GM12878 (cell line): ENCODE data around the gene CYB5D1. TPM values are rescaled to one million over a fixed set of nuclear protein-coding genes. Genes with fewer than 3 reads are reported as not detected.

Experiments used
- ATAC-seq: fragments of 200-7000 bp; cut with Tn5 transposase; 3 replicates; pipeline ENCODE4 v1.9.1; 2020; ENCODE audit warnings: mild to moderate bottlenecking, moderate library complexity
- BruUV-seq: library from RNA; stranded (reverse); fragments of 400-500 nt; replicated peaks from 2 replicates; lab custom pipeline; 2021; lab: Mats Ljungman, UMichigan
- CTCF ChIA-PET: fragments of 300-600 bp; sonication (Branson Sonifier 250); formaldehyde crosslinking; extraction: SDS; loops from one replicate; lab custom pipeline; 2021; ENCODE audit warnings: inconsistent platforms; lab: Yijun Ruan, JAX
- POLR2A ChIA-PET: fragments of 350-600 bp; formaldehyde crosslinking; extraction: SDS; loops from one replicate; lab custom pipeline; 2021; ENCODE audit warnings: inconsistent platforms; lab: Charles Lee
- RAD21 ChIA-PET: fragments of 300-600 bp; sonication (Branson Sonifier 250); formaldehyde crosslinking; loops from one replicate; lab custom pipeline; 2023; ENCODE audit warnings: antibody characterized with exemption; ENCODE audit not compliant: unreplicated experiment; lab: Charles Lee
- SMC1A ChIA-PET: fragments of 300-600 bp; sonication (Branson Sonifier 250); formaldehyde crosslinking; loops from one replicate; lab custom pipeline; 2023; ENCODE audit not compliant: unreplicated experiment, uncharacterized antibody; lab: Charles Lee
- DNase-seq: peaks from one replicate; pipeline ENCODE4 v3.0.0-alpha.2; 2011; ENCODE audit warnings: low read depth, low spot score
- FAIRE-seq: peaks from 3 replicates; lab custom pipeline; 2011; peaks lifted over from hg19 to GRCh38; lab: Jason Lieb, UNC
- H2AFZ ChIP-seq: 2 replicates; pipeline ENCODE4 v1.6.0; 2011; ENCODE audit warnings: low read depth, low read length, control low read depth; ENCODE audit not compliant: control insufficient read depth
- H3K27ac ChIP-seq: 2 replicates; pipeline ENCODE4 v1.5.1; 2011; ENCODE audit warnings: control low read depth; ENCODE audit not compliant: control insufficient read depth, insufficient read depth
- H3K27me3 ChIP-seq, 2 experiments: replicated peaks in 1 of 2; 2 replicates each; pipeline versions ENCODE4 v1.6.0 to v1.6.1; 2011; ENCODE audit warnings: low read length in 1 of 2; ENCODE audit not compliant: control insufficient read depth in 2 of 2, insufficient read depth in 2 of 2
- H3K36me3 ChIP-seq, 2 experiments: 2 replicates each; pipeline ENCODE4 v1.5.1; 2011; ENCODE audit warnings: low read length in 1 of 2; ENCODE audit not compliant: control insufficient read depth in 2 of 2, insufficient read depth in 2 of 2
- H3K4me1 ChIP-seq: 2 replicates; pipeline ENCODE4 v1.6.1; 2011; ENCODE audit warnings: mild to moderate bottlenecking, low read length, moderate library complexity, mixed read lengths; ENCODE audit not compliant: control insufficient read depth, insufficient read depth
- H3K4me2 ChIP-seq: 2 replicates; pipeline ENCODE4 v1.6.0; 2011; ENCODE audit warnings: control low read depth; ENCODE audit not compliant: control insufficient read depth, insufficient read depth
- H3K4me3 ChIP-seq: fragments of 200-600 bp; sonication (generic); 2 replicates; pipeline ENCODE4 v1.5.1; 2016
- H3K79me2 ChIP-seq: 2 replicates; pipeline ENCODE4 v1.6.0; 2011; ENCODE audit warnings: low read length; ENCODE audit not compliant: control insufficient read depth, insufficient read depth
- H3K9ac ChIP-seq: 2 replicates; pipeline ENCODE4 v1.8.0; 2011; ENCODE audit warnings: low read length, control low read depth, mixed read lengths; ENCODE audit not compliant: control insufficient read depth, insufficient read depth
- H3K9me3 ChIP-seq: replicated peaks from 3 replicates; pipeline ENCODE4 v1.5.1; 2011; ENCODE audit warnings: mild to moderate bottlenecking, low read length; ENCODE audit not compliant: control insufficient read depth, insufficient read depth
- H4K20me1 ChIP-seq: 2 replicates; pipeline ENCODE4 v1.6.0; 2011; ENCODE audit not compliant: control insufficient read depth, insufficient read depth
- ASH2L ChIP-seq: fragments of 300-600, 200-600 bp; sonication (generic); IDR thresholded peaks from 2 replicates; pipeline ENCODE4 v1.6.1; 2017; ENCODE audit warnings: low read depth, mild to moderate bottlenecking, borderline replicate concordance
- ATF2 ChIP-seq: IDR thresholded peaks from 2 replicates; pipeline ENCODE4 v1.6.1; 2012; ENCODE audit warnings: low read length, inconsistent platforms
- BACH1 ChIP-seq: fragments of 450-650 bp; IDR thresholded peaks from 2 replicates; pipeline ENCODE4 v1.6.1; 2017; ENCODE audit warnings: mild to moderate bottlenecking, borderline replicate concordance
- CTCF ChIP-seq, 3 experiments: IDR thresholded peaks in 2 of 3; conservative IDR thresholded peaks in 1 of 3; 2 replicates each; pipeline ENCODE4 v1.5.1; 2011; ENCODE audit warnings: low read depth in 3 of 3, low read length in 3 of 3, mild to moderate bottlenecking in 3 of 3, control low read depth in 2 of 3, moderate library complexity in 2 of 3, inconsistent platforms in 1 of 3, mixed read lengths in 1 of 3; ENCODE audit not compliant: control insufficient read depth in 2 of 3, insufficient read depth in 1 of 3; ENCODE audit errors: extremely low read depth in 1 of 3
- E2F4 ChIP-seq: IDR thresholded peaks from 2 replicates; pipeline ENCODE4 v1.6.1; 2012; ENCODE audit warnings: low read depth, low read length, improper control_type of control experiment
- EGR1 ChIP-seq, 2 experiments: IDR thresholded peaks; 1 replicate in 1 of 2; 2 replicates in 1 of 2; pipeline ENCODE4 v1.6.1; 2011 to 2012; ENCODE audit warnings: low read depth in 2 of 2, low read length in 2 of 2, borderline replicate concordance in 1 of 2, mild to moderate bottlenecking in 1 of 2, moderate library complexity in 1 of 2
- GATAD2B ChIP-seq: fragments of 450-650 bp; conservative IDR thresholded peaks from 2 replicates; pipeline ENCODE4 v1.6.1; 2017; ENCODE audit warnings: low read depth, mild to moderate bottlenecking, moderate library complexity
- IKZF2 ChIP-seq, 2 experiments: fragments of 450-650 bp; IDR thresholded peaks; 2 replicates each; pipeline ENCODE4 v1.6.1; 2017; ENCODE audit warnings: mild to moderate bottlenecking in 2 of 2, moderate library complexity in 2 of 2
- LARP7 ChIP-seq: fragments of 450-650 bp; IDR thresholded peaks from 2 replicates; pipeline ENCODE4 v1.6.1; 2017; ENCODE audit warnings: mild to moderate bottlenecking
- MTA3 ChIP-seq: IDR thresholded peaks from 2 replicates; pipeline ENCODE4 v1.6.1; 2012; ENCODE audit warnings: low read length, inconsistent platforms, borderline replicate concordance
- MYC ChIP-seq: IDR thresholded peaks from 2 replicates; pipeline ENCODE4 v1.6.1; 2011; ENCODE audit warnings: mild to moderate bottlenecking, low read length, moderate library complexity, inconsistent platforms; ENCODE audit not compliant: insufficient read depth, insufficient replicate concordance, insufficient read length, severe bottlenecking
- NR2C2 ChIP-seq: IDR thresholded peaks from 2 replicates; pipeline ENCODE4 v1.6.1; 2011; ENCODE audit warnings: borderline replicate concordance, low read depth; ENCODE audit not compliant: control insufficient read depth, insufficient read length
- POLR2A ChIP-seq: IDR thresholded peaks from 2 replicates; pipeline ENCODE4 v1.6.1; 2011; ENCODE audit warnings: low read depth, mild to moderate bottlenecking, low read length
- SUZ12 ChIP-seq: fragments of 200-600 bp; sonication (generic); IDR thresholded peaks from one replicate; pipeline ENCODE4 v1.6.1; 2018; ENCODE audit warnings: antibody characterized with exemption, mild to moderate bottlenecking; ENCODE audit not compliant: unreplicated experiment
- WGBS: methylation state at CpG from one replicate; pipeline ENCODE4 v1.1.6; 2016; ENCODE audit warnings: low lambda C conversion rate; ENCODE audit not compliant: insufficient replicate concordance, insufficient coverage; ENCODE audit errors: missing lambda C conversion rate; 5-methylcytosine and 5-hydroxymethylcytosine counted together
- in situ Hi-C: fragments of 300-500 bp; cut with MboI; formaldehyde crosslinking; loops from 9 replicates; pipeline ENCODE4 v1.14.3; 2018; ENCODE audit warnings: mixed read lengths
- intact Hi-C: fragments of 100-400 bp; cut with micrococcal nuclease; formaldehyde crosslinking; loops from one replicate; pipeline ENCODE4 v1.14.2; 2022; ENCODE audit not compliant: unreplicated experiment
- polyA plus RNA-seq, 11 experiments: library from polyadenylated mRNA; depleted of rRNA in 4 of 11; unstranded in 6 of 11; stranded (reverse) in 5 of 11; fragments of >200 nt; fragmentation: Nextera tagmentation in 4 of 11; fragmentation: Illumina TruSeq in 1 of 11; extraction: Ambion mirVana in 4 of 11; extraction: Trizol in 1 of 11; gene quantifications; 1 replicate in 1 of 11; 2 replicates in 10 of 11; pipeline versions ENCODE4 v1.2.1 to v1.2.3, GENCODE V29; 2011 to 2016; ENCODE audit warnings: inconsistent platforms in 2 of 11, missing spikeins in 2 of 11, low read depth in 1 of 11
- total RNA-seq, 4 experiments: library from RNA; depleted of rRNA in 3 of 4; stranded (reverse); fragments of >200 nt in 3 of 4; fragmentation: Illumina TruSeq in 1 of 4; extraction: Trizol in 1 of 4; gene quantifications; 2 replicates each; pipeline versions ENCODE4 v1.2.1 to v1.2.3, GENCODE V29; 2013 to 2021

Gene CYB5D1
- total and polyA plus RNA-seq, 10 of the 15 experiments (the other 5 are each of a cell fraction or from before 2014, with no cell fraction given) = 1.6 to 8.7 (median 6.4) TPM

DNA sequence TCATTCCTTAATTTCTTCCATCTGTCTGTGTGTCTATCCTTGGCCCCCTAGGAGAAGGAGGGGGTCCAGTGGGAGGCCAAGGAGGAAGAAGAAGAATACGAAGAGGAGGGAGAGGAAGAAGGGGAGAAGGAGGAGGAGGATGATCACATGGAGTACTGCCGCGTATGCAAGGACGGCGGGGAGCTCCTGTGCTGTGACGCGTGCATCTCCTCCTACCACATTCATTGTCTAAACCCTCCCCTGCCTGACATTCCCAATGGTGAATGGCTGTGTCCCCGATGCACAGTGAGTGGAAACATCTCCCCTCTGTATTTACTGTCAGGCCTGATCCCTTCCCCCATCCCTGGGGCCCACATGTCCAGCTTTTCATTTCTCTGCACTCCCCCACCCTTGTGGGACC, 37.1 kb downstream of the CYB5D1 start:
- Histone ChIP-seq H3K4me3 (no peak overlapping the region), H3K27ac (no peak overlapping the region), H2AFZ (no peak overlapping the region), H3K36me3 (peaks cover 30 to 43% of the 10 kb centered on the region in 2 experiments), H3K9me3 (no peaks in the 10 kb centered on the region), H3K4me1 (no peaks in the 10 kb centered on the region), H4K20me1 (no peaks in the 10 kb centered on the region), H3K9ac (no peak overlapping the region)
- WGBS = 85% methylated on average over 8 of the region's 8 CpGs
- TF ChIP-seq ASH2L = no peak
- no peak for TF ChIP-seq GATAD2B
- TF ChIP-seq IKZF2 (IDR thresholded peaks at IDR 0.05) = no peak
- no peak for TF ChIP-seq MTA3
- no peak for TF ChIP-seq E2F4
- no peak for TF ChIP-seq NR2C2
- TF ChIP-seq POLR2A = no peak
- no peak for TF ChIP-seq ATF2
- no peak for TF ChIP-seq CTCF (IDR thresholded peaks at IDR 0.05 in 2 of 3, conservative IDR thresholded peaks at IDR 0.05 in 1 of 3; ENCODE audit: control insufficient read depth in 2 of 3, extremely low read depth in 1 of 3, insufficient read depth in 1 of 3, low read depth in 3 of 3, low read length in 3 of 3)
- TF ChIP-seq LARP7 = no peak
- no peak for TF ChIP-seq EGR1 (IDR thresholded peaks at IDR 0.05; ENCODE audit: borderline replicate concordance in 1 of 2, low read depth in 2 of 2, low read length in 2 of 2)
- no peak for TF ChIP-seq BACH1
- no peak for TF ChIP-seq SUZ12
- TF ChIP-seq MYC = no peak
- TF ChIP-seq, all 136 proteins: peak for 0
- FAIRE-seq = no peak
- SMC1A ChIA-PET = no interaction called here
- in situ Hi-C loops (no loop called here), intact Hi-C loops (loop anchor here (5.0 kb wide), 1 partner anchor 33 kb away; no protein-coding TSS in a partner anchor)
- BruUV-seq = no TSS peak
- Histone ChIP-seq H3K4me2 (no peak overlapping the region), H3K27me3 (no peaks in the 10 kb centered on the region), H3K79me2 (no peaks in the 10 kb centered on the region)
- ATAC-seq = no peak
- POLR2A ChIA-PET = no interaction called here
- RAD21 ChIA-PET = no interaction called here
- CTCF ChIA-PET = no interaction called here
- no peak for DNase-seq
